ENCODE results near the gene TM7SF2. TPM values are rescaled to one million over a fixed set of nuclear protein-coding genes. Genes with fewer than 3 reads are reported as not detected.

Gene TM7SF2
- total and polyA plus RNA-seq, 5 donors from 2014 or later, result 8.0 to 20.2 (median 10.4) TPM

DNA sequence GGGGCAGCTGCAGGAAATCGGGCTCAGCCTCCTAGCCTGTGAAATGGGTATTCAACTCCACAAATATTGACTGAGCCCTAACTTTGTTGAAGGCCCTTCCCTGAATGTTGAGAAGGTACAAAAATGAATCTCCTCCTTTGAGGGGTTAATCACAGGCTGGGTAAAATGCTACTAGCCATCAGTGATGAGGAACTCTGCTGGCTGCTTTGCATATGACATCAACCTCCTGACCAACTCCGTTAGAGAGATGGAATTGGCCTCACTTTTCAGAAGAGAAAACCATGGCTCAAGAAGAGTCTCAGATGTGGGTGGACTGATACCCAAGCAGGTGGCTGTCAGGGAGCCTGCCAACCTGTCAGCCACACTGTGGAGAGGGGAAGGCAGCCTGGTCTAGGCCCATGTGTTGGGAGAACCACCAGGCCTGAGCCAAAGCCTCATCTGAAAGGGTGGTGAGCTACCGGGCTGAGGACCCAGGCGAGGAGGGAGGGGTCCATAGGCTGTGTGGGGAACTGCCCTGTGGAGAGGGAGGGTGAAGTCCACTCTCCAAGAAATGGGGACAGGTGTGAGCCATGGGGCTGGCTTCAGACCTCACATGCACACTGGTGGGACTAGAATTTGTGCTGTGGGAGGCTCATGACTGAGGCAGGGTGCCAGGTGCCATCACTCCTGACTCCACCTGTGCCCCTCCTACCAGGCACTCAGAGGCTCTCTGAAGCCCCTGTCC is 39.6 kb upstream of the TM7SF2 start:
- peak overlapping the region in 1 of 3 donors; percentile 28 for H3K27ac Mint-ChIP-seq
- Histone ChIP-seq H3K9me3 (ENCODE audit: control insufficient read depth in 2 of 2, low read length in 2 of 2) (no peaks in the 10 kb centered on the region), H3K4me1 (ENCODE audit: control insufficient read depth, insufficient read depth, low read length, poor library complexity, severe bottlenecking) (no peaks in the 10 kb centered on the region), H3K4me3 (ENCODE audit: low read depth, low read length) (no peak overlapping the region), H3K27ac (ENCODE audit: insufficient read depth, low read length, poor library complexity, severe bottlenecking) (no peak overlapping the region), H3K27me3 (ENCODE audit: control insufficient read depth, insufficient read depth, low read length) (no peaks in the 10 kb centered on the region), H3K36me3 (ENCODE audit: control insufficient read depth, insufficient read depth, low read length) (no peaks in the 10 kb centered on the region)
- no peak for ATAC-seq (ENCODE audit: low read depth in 2 of 2)
- H3K9me3 Mint-ChIP-seq, result no peaks in the 10 kb centered on the region
- H3K27me3 Mint-ChIP-seq, result no peaks in the 10 kb centered on the region
- no peaks in the 10 kb centered on the region for H3K36me3 Mint-ChIP-seq
- no peaks in the 10 kb centered on the region for H3K4me1 Mint-ChIP-seq
- no peak for DNase-seq
- no peak overlapping the region for H3K4me3 Mint-ChIP-seq

DNA sequence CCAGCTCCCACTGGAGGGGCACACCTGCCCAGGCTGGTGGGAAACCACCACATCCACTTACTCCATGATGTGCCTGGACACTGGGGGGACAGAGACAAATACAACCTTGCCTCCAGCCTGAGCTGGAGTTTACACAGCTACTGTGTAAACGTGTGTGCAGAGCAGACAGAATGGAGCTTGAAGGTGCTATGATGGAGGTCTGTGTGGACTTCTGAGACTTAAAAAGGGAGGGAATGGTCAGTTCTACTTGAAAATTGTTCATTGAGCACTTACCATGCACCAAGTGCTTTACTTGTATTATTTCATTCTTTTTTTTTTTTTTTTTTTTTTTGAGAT is 39.1 kb upstream of the TM7SF2 start:
- Mint-ChIP-seq H3K27me3 (no peaks in the 10 kb centered on the region), H3K36me3 (no peaks in the 10 kb centered on the region), H3K4me3 (no peak overlapping the region), H3K9me3 (no peaks in the 10 kb centered on the region), H3K4me1 (no peaks in the 10 kb centered on the region), H3K27ac (no peak overlapping the region)
- no peaks in the 10 kb centered on the region for H3K9me3 ChIP-seq (ENCODE audit: control insufficient read depth in 2 of 2, low read length in 2 of 2)
- no peaks in the 10 kb centered on the region for H3K4me1 ChIP-seq (ENCODE audit: control insufficient read depth, insufficient read depth, low read length, poor library complexity, severe bottlenecking)
- ATAC-seq (ENCODE audit: low read depth in 2 of 2) (no peak), DNase-seq (no peak)
- no peaks in the 10 kb centered on the region for H3K36me3 ChIP-seq (ENCODE audit: control insufficient read depth, insufficient read depth, low read length)
- H3K27ac ChIP-seq (ENCODE audit: insufficient read depth, low read length, poor library complexity, severe bottlenecking), result no peak overlapping the region
- H3K4me3 ChIP-seq (ENCODE audit: low read depth, low read length), result no peak overlapping the region
- no peaks in the 10 kb centered on the region for H3K27me3 ChIP-seq (ENCODE audit: control insufficient read depth, insufficient read depth, low read length)

DNA sequence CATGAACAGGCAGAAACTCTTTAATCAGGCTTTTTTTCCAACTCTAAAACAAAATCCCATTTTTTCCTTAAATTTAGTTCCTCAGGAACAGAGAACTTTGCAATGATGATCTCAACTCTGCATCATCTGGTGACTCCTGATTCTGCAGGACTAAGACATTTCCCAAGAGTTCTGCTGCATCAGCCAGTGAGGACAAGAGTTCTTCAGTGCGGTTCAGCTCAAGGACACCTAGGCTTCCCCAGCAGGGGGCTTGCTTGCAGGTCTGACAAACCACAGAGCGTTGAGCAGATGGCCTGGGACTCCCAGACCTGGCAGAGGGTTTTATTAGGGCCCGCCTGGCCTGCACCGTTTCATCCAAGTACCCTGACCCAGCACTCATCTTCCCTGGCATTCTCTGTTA is 34.2 kb upstream of the TM7SF2 start:
- Mint-ChIP-seq H3K4me3 (no peak overlapping the region), H3K27me3 (no peaks in the 10 kb centered on the region), H3K4me1 (peaks cover 0 to 9% (median 6%) of the 10 kb centered on the region in 4 donors), H3K9me3 (no peaks in the 10 kb centered on the region), H3K27ac (peak overlapping the region in 1 of 3 donors; percentile 26), H3K36me3 (no peaks in the 10 kb centered on the region)
- no peak for DNase-seq
- Histone ChIP-seq H3K4me3 (ENCODE audit: low read depth, low read length) (no peak overlapping the region), H3K9me3 (ENCODE audit: control insufficient read depth in 2 of 2, low read length in 2 of 2) (no peaks in the 10 kb centered on the region), H3K27ac (ENCODE audit: insufficient read depth, low read length, poor library complexity, severe bottlenecking) (no peak overlapping the region), H3K27me3 (ENCODE audit: control insufficient read depth, insufficient read depth, low read length) (no peaks in the 10 kb centered on the region), H3K4me1 (ENCODE audit: control insufficient read depth, insufficient read depth, low read length, poor library complexity, severe bottlenecking) (peaks cover 5% of the 10 kb centered on the region), H3K36me3 (ENCODE audit: control insufficient read depth, insufficient read depth, low read length) (no peaks in the 10 kb centered on the region)
- ATAC-seq (ENCODE audit: low read depth in 2 of 2), result no peak

DNA sequence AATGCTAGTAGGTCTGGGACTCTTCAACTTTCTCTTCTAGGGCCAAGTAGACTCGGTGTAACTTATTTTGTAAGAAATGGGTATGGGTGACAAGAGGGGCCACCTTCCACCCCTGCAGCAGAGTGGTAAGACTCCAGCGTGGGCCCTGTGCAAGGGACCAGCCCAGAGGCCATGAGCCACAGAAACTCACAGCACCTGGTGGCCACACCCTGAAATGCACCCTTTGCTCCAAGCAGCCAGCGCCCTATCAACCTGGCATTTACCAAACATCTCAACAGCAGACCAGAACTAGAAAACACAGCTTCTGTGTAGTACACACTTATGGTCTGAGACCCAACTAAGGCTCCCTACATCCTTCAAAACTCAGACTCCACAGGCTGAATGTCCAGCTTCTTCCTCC is 33.5 kb upstream of the TM7SF2 start:
- H3K27me3 Mint-ChIP-seq, result no peaks in the 10 kb centered on the region
- peak overlapping the region in 2 of 3 donors; percentile 86 to 90 for H3K27ac Mint-ChIP-seq
- no peaks in the 10 kb centered on the region for H3K9me3 Mint-ChIP-seq
- peak overlapping the region in 1 of 4 donors; percentile 57 for H3K4me3 Mint-ChIP-seq
- DNase-seq, result peak; percentile 53 to 84 (median 79)
- peak; percentile 87 to 94 for ATAC-seq (ENCODE audit: low read depth in 2 of 2)
- no peaks in the 10 kb centered on the region for H3K9me3 ChIP-seq (ENCODE audit: control insufficient read depth in 2 of 2, low read length in 2 of 2)
- no peaks in the 10 kb centered on the region for H3K27me3 ChIP-seq (ENCODE audit: control insufficient read depth, insufficient read depth, low read length)
- H3K27ac ChIP-seq (ENCODE audit: insufficient read depth, low read length, poor library complexity, severe bottlenecking), result peak overlapping the region; percentile 53
- H3K4me3 ChIP-seq (ENCODE audit: low read depth, low read length), result peak overlapping the region; percentile 32
- H3K36me3 ChIP-seq (ENCODE audit: control insufficient read depth, insufficient read depth, low read length), result no peaks in the 10 kb centered on the region
- peaks cover 0 to 13% (median 6%) of the 10 kb centered on the region in 4 donors for H3K4me1 Mint-ChIP-seq
- no peaks in the 10 kb centered on the region for H3K36me3 Mint-ChIP-seq
- H3K4me1 ChIP-seq (ENCODE audit: control insufficient read depth, insufficient read depth, low read length, poor library complexity, severe bottlenecking), result peaks cover 6% of the 10 kb centered on the region

DNA sequence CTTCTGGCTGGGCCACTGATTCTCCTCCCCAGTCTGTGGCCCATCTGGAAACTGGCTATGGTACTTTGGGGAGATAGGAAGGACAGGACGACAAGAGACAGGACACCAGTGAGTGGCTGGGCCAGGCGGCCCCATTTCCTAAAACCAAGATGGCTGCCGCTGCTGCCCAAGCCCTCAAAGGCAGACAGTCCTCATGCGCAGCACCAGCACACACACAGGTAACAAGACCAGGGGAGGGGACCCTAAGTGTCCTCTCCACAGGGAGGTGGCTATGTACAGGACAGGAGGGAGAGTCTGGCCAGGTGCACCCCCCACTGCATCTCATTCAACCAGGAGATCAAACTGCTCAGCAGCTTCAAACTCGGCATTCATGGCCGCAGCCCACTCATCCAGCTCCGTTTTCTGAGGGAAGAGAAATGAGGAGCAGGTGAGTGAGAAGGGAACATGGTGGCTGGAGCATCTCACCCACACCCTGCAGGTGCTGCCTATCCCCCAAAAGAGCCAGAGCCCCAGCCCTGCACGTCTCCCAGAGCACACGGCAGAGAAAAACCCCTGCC is 32.8 kb upstream of the TM7SF2 start:
- H3K27ac ChIP-seq (ENCODE audit: insufficient read depth, low read length, poor library complexity, severe bottlenecking), result peak overlapping the region; percentile 53
- ATAC-seq (ENCODE audit: low read depth in 2 of 2) (no peak), DNase-seq (no peak)
- Mint-ChIP-seq H3K4me1 (peaks cover 0 to 16% (median 11%) of the 10 kb centered on the region in 4 donors), H3K27ac (peak overlapping the region in 2 of 3 donors; percentile 86 to 90), H3K36me3 (no peaks in the 10 kb centered on the region), H3K9me3 (peaks cover 0 to 2% (median 0%) of the 10 kb centered on the region in 7 donors), H3K27me3 (no peaks in the 10 kb centered on the region), H3K4me3 (peak overlapping the region in 1 of 4 donors; percentile 2)
- no peak overlapping the region for H3K4me3 ChIP-seq (ENCODE audit: low read depth, low read length)
- H3K36me3 ChIP-seq (ENCODE audit: control insufficient read depth, insufficient read depth, low read length), result no peaks in the 10 kb centered on the region
- peaks cover 13% of the 10 kb centered on the region for H3K4me1 ChIP-seq (ENCODE audit: control insufficient read depth, insufficient read depth, low read length, poor library complexity, severe bottlenecking)
- no peaks in the 10 kb centered on the region for H3K27me3 ChIP-seq (ENCODE audit: control insufficient read depth, insufficient read depth, low read length)
- no peaks in the 10 kb centered on the region for H3K9me3 ChIP-seq (ENCODE audit: control insufficient read depth in 2 of 2, low read length in 2 of 2)

DNA sequence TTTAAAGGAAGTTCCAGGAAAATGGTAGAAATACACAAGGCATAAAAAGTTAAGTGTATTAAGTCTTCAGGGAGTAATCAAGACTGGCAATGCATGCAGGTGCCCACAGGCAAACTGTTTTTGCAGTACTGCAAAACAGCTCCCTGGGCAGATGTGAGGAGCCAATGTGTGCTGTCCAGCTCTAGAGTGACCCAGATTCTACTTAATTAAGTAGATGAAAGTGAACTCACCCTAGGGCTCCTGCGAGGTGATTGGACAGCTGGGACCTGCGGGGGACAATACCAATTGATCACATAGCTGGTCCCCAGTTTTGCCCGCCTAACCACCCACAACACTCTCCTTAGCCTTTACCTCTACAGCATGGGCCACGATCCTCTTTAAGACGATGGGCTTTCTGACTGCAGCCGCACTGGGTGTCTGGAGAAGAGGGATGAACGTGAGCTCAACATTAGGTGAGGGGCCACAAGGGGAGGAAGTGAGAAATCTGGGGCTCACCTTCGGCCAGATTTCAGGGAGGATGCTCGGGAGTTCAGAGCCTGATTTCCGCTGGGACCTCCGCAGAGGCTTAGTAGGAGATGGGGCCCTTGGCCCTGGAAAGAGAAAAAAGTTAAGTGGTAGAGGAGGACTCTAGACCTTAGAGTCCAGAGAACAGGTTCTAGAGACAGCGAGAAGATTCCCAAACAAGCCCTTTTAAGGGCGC is 28.4 kb upstream of the TM7SF2 start:
- H3K4me3 Mint-ChIP-seq, result peak overlapping the region; percentile 92 to 95 (median 94)
- ATAC-seq (ENCODE audit: low read depth in 2 of 2), result no peak
- Histone ChIP-seq H3K4me3 (ENCODE audit: low read depth, low read length) (peak overlapping the region; percentile 68), H3K9me3 (ENCODE audit: control insufficient read depth in 2 of 2, low read length in 2 of 2) (no peaks in the 10 kb centered on the region), H3K4me1 (ENCODE audit: control insufficient read depth, insufficient read depth, low read length, poor library complexity, severe bottlenecking) (peaks cover 17% of the 10 kb centered on the region), H3K27ac (ENCODE audit: insufficient read depth, low read length, poor library complexity, severe bottlenecking) (peak overlapping the region; percentile 96), H3K27me3 (ENCODE audit: control insufficient read depth, insufficient read depth, low read length) (no peaks in the 10 kb centered on the region), H3K36me3 (ENCODE audit: control insufficient read depth, insufficient read depth, low read length) (peaks cover 22% of the 10 kb centered on the region)
- peak overlapping the region; percentile 95 to 99 (median 96) for H3K27ac Mint-ChIP-seq
- no peak for DNase-seq
- peaks cover 6 to 30% (median 17%) of the 10 kb centered on the region in 4 donors for H3K4me1 Mint-ChIP-seq
- H3K27me3 Mint-ChIP-seq, result no peaks in the 10 kb centered on the region
- peaks cover 6% of the 10 kb centered on the region for H3K36me3 Mint-ChIP-seq
- peaks cover 0 to 2% (median 0%) of the 10 kb centered on the region in 7 donors for H3K9me3 Mint-ChIP-seq

DNA sequence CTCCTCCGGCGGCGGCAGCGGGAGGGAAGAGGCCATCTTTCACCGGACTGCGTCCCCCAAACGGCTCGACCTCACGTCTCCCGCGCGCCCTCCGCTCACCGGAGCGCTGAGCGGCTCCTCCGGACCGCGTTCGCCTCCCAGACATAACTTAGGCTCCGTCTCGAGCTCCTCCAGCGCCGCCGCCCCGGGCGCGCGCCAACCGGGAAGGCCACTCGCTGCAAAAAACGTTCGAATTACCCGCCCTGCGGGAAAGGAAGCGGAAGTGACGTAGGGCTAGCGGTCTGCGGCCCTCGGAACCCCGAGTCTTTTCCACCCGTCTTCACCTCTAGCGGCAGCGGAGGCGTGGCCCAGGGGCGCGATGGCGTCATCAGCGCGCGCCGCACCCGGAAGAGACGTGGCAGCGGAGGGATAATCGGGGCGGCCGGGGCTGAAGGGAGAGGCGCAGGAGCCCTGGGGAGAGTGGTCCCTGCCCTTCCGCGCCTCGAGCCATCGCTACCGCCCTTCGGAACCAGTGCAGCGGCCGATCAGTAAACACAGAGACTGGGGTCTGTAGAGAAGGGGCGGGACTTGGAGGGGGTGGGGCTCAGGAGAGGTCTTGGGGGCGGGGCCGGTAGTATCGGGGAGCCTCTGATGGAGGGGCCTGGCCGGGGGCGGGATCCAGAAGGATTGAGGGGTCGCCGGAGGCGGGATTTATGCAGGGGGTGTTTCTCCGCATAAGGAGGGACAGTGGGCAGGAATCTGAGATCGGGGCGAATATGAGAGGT is 27.7 kb upstream of the TM7SF2 start, which contains the start of the genes CDCA5 and ZFPL1:
CDCA5 (minus strand) TSS at position 207 of the 764 bp plus-strand sequence; CDS start at position 145, 62 bp downstream.
ZFPL1 (plus strand) TSS at position 389 of the 764 bp plus-strand sequence. CDS start 477 bp downstream, outside the sequence.
- peaks cover 6 to 26% (median 15%) of the 10 kb centered on the region in 4 donors for H3K4me1 Mint-ChIP-seq
- H3K36me3 Mint-ChIP-seq, result peaks cover 13% of the 10 kb centered on the region
- H3K4me3 Mint-ChIP-seq, result peak within 1 kb of the TSS; percentile 92 to 95 (median 94)
- Histone ChIP-seq H3K36me3 (ENCODE audit: control insufficient read depth, insufficient read depth, low read length) (peaks cover 29% of the 10 kb centered on the region), H3K27me3 (ENCODE audit: control insufficient read depth, insufficient read depth, low read length) (no peaks in the 10 kb centered on the region), H3K27ac (ENCODE audit: insufficient read depth, low read length, poor library complexity, severe bottlenecking) (peak within 1 kb of the TSS; percentile 96), H3K4me1 (ENCODE audit: control insufficient read depth, insufficient read depth, low read length, poor library complexity, severe bottlenecking) (peaks cover 16% of the 10 kb centered on the region), H3K9me3 (ENCODE audit: control insufficient read depth in 2 of 2, low read length in 2 of 2) (no peaks in the 10 kb centered on the region), H3K4me3 (ENCODE audit: low read depth, low read length) (peak within 1 kb of the TSS; percentile 82)
- H3K9me3 Mint-ChIP-seq, result peaks cover 0 to 2% (median 0%) of the 10 kb centered on the region in 7 donors
- ATAC-seq (ENCODE audit: low read depth in 2 of 2), result peak; percentile 89 to 91
- DNase-seq, result peak; percentile 91 to 97 (median 97)
- no peaks in the 10 kb centered on the region for H3K27me3 Mint-ChIP-seq
- H3K27ac Mint-ChIP-seq, result peak within 1 kb of the TSS; percentile 95 to 99 (median 96)
